Ishikawa (cell line): ENCODE results near the gene STRN4.

Source experiments
- FOXM1 ChIP-seq: IDR thresholded peaks from 2 replicates; pipeline ENCODE4 v1.6.1; 2012; ENCODE audit warnings: low read depth, borderline replicate concordance
- RAD21 ChIP-seq: IDR thresholded peaks from 2 replicates; pipeline ENCODE4 v1.6.1; 2012; ENCODE audit warnings: low read depth
- TAF1 ChIP-seq: IDR thresholded peaks from 2 replicates; pipeline ENCODE4 v1.6.1; 2012; ENCODE audit warnings: low read depth, mild to moderate bottlenecking
- TEAD4 ChIP-seq: IDR thresholded peaks from 2 replicates; pipeline ENCODE4 v1.6.1; 2012
- TF ChIP-seq, protein P1 (sequence below): IDR thresholded peaks from 2 replicates; pipeline ENCODE4 v1.6.1; 2012; ENCODE audit warnings: low read depth, mild to moderate bottlenecking

DNA sequence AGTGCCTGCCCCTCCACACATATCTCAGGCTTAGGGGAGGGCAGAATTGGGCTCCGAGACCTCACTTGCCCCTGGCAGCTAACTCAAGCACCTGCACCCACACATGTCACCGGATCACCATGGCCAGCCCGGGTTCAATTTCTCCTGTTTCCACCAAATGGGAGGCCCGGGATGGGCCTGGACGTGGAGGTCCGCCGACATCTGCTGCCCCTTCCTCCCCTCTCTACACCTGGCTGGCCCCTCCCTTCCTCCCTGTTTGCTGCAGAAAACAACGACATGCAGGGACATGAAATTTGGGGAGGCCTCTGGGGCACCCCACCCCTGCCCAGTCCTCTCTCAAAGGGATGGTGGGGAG, 30.7 kb downstream of the STRN4 start:
- TF ChIP-seq TAF1 (no peak), TEAD4 (no peak), FOXM1 (no peak), RAD21 (no peak)
- TF ChIP-seq, protein P1, sequence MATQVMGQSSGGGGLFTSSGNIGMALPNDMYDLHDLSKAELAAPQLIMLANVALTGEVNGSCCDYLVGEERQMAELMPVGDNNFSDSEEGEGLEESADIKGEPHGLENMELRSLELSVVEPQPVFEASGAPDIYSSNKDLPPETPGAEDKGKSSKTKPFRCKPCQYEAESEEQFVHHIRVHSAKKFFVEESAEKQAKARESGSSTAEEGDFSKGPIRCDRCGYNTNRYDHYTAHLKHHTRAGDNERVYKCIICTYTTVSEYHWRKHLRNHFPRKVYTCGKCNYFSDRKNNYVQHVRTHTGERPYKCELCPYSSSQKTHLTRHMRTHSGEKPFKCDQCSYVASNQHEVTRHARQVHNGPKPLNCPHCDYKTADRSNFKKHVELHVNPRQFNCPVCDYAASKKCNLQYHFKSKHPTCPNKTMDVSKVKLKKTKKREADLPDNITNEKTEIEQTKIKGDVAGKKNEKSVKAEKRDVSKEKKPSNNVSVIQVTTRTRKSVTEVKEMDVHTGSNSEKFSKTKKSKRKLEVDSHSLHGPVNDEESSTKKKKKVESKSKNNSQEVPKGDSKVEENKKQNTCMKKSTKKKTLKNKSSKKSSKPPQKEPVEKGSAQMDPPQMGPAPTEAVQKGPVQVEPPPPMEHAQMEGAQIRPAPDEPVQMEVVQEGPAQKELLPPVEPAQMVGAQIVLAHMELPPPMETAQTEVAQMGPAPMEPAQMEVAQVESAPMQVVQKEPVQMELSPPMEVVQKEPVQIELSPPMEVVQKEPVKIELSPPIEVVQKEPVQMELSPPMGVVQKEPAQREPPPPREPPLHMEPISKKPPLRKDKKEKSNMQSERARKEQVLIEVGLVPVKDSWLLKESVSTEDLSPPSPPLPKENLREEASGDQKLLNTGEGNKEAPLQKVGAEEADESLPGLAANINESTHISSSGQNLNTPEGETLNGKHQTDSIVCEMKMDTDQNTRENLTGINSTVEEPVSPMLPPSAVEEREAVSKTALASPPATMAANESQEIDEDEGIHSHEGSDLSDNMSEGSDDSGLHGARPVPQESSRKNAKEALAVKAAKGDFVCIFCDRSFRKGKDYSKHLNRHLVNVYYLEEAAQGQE: no peak
